Omental fat pad (tissue), 4 donors: ENCODE data around the gene AKTIP. TPM values are rescaled to one million over a fixed set of nuclear protein-coding genes. Genes with fewer than 3 reads are reported as not detected.

Source experiments
- ATAC-seq: fragments of 150-250 bp; one replicate; pipeline ENCODE4 v1.9.1; 2016; ENCODE audit warnings: mild to moderate bottlenecking, moderate library complexity; ENCODE audit not compliant: low FRiP score
- DNase-seq: peaks from one replicate; pipeline ENCODE4 v3.0.0-alpha.2; 2019; ENCODE audit warnings: low spot score
- CTCF ChIP-seq, 3 donors: fragments of 450-650 bp; IDR thresholded peaks; one replicate each; pipeline ENCODE4 v1.5.1; 2016 to 2017; ENCODE audit warnings: antibody characterized with exemption in 3 of 3, mild to moderate bottlenecking in 3 of 3, moderate library complexity in 2 of 3
- total RNA-seq, 4 donors: library from RNA; depleted of rRNA; stranded (reverse); fragments of >200 nt; gene quantifications; one replicate each; pipeline ENCODE4 v1.1.0, GENCODE V29; 2016

AKTIP gene
- total RNA-seq, 4 donors from 2014 or later = 22.6 to 57.4 (median 37.6) TPM

- ATAC-seq = no peak
- no peak for DNase-seq
- TF ChIP-seq CTCF (IDR thresholded peaks at IDR 0.05) = no peak
These were observed 8.4 kb downstream of the AKTIP start for GRCh38 chr16:53494636-53495035.

GRCh38 chr16:53492503-53492902, 10.5 kb downstream of the AKTIP start:
- ATAC-seq = no peak
- no peak for DNase-seq
- TF ChIP-seq CTCF (IDR thresholded peaks at IDR 0.05) = no peak

GRCh38 chr16:53489755-53490154, 13.3 kb downstream of the AKTIP start:
- no peak for ATAC-seq
- TF ChIP-seq CTCF (IDR thresholded peaks at IDR 0.05) = no peak
- no peak for DNase-seq

DNA sequence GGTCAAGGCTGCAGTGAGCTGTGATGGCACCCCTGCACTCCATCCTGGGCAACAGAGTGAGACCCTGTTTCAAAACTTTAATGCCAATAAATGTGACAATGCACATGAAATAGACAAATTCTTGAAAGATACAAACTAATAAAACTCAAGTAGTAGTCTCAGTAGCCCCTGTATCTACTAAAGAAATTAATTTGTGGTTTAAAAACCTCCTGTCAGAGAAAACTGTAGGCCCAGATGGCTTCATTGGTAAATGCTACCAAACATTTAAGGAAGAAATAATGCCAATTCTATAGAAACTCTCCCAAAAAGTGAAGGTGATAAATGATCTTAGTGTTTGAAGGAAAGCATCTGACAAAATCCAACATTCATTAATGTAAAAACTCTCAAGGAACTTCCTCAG, 16.8 kb downstream of the AKTIP start:
- no peak for TF ChIP-seq CTCF (IDR thresholded peaks at IDR 0.05)
- ATAC-seq (no peak), DNase-seq (no peak)

- no peak for ATAC-seq
These were observed 18.5 kb downstream of the AKTIP start for GRCh38 chr16:53484542-53484941.

GRCh38 chr16:53482123-53482522, 20.9 kb downstream of the AKTIP start:
- ATAC-seq = no peak
- TF ChIP-seq CTCF (IDR thresholded peaks at IDR 0.05) = no peak

More at GRCh38 chr16:53484542-53484941, 18.5 kb downstream of the AKTIP start:
- no peak for DNase-seq
- no peak for TF ChIP-seq CTCF (IDR thresholded peaks at IDR 0.05)

DNA sequence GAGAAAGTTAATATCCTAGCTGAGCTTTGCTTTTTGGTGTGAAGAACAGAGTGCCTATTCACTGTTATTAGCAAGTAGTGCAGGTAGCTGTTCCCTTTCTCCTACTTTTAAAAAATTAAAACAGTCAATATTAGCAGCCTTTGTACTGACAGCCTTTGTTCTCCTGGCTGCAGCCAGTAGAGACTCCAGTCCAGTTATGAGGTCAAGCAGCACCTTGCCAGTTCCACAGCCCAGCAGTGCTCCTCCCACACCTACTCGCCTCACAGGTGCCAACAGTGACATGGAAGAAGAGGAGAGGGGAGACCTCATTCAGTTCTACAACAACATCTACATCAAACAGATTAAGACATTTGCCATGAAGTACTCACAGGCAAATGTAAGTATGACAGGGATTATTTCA, 22.6 kb downstream of the AKTIP start:
- no peak for ATAC-seq
- no peak for TF ChIP-seq CTCF (IDR thresholded peaks at IDR 0.05)

More at GRCh38 chr16:53482123-53482522, 20.9 kb downstream of the AKTIP start:
- DNase-seq = no peak

More for the DNA sequence above, 22.6 kb downstream of the AKTIP start:
- DNase-seq = no peak
